GM12872 (cell line): ENCODE data around the gene SEMA6B.

ENCODE experiments used
- TF ChIP-seq, protein P1 (sequence below): IDR thresholded peaks from 3 replicates; pipeline ENCODE4 v1.5.1; 2011; ENCODE audit warnings: low read depth, mild to moderate bottlenecking, low read length, moderate library complexity; ENCODE audit not compliant: insufficient read depth

SEMA6B gene

DNA sequence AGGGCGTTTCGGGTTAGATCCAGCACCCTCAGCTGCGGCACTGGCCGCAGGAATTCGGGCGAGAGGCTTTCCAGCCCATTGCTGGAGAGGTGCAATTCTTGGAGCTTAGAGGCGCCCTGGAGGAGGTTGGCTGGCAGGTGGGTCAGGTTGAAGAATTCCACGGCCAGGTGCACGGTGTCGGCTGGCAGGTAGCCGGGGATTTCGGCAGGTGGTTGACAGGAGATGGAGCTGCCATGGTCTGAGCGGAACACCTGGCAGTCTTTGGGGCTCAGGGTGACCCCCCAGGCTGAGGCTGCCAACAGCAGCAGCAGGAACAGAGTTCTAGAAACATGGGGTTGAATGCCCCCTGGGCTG lies 20.9 kb downstream of the SEMA6B start:
- TF ChIP-seq, protein P1, sequence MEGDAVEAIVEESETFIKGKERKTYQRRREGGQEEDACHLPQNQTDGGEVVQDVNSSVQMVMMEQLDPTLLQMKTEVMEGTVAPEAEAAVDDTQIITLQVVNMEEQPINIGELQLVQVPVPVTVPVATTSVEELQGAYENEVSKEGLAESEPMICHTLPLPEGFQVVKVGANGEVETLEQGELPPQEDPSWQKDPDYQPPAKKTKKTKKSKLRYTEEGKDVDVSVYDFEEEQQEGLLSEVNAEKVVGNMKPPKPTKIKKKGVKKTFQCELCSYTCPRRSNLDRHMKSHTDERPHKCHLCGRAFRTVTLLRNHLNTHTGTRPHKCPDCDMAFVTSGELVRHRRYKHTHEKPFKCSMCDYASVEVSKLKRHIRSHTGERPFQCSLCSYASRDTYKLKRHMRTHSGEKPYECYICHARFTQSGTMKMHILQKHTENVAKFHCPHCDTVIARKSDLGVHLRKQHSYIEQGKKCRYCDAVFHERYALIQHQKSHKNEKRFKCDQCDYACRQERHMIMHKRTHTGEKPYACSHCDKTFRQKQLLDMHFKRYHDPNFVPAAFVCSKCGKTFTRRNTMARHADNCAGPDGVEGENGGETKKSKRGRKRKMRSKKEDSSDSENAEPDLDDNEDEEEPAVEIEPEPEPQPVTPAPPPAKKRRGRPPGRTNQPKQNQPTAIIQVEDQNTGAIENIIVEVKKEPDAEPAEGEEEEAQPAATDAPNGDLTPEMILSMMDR: no peak

DNA sequence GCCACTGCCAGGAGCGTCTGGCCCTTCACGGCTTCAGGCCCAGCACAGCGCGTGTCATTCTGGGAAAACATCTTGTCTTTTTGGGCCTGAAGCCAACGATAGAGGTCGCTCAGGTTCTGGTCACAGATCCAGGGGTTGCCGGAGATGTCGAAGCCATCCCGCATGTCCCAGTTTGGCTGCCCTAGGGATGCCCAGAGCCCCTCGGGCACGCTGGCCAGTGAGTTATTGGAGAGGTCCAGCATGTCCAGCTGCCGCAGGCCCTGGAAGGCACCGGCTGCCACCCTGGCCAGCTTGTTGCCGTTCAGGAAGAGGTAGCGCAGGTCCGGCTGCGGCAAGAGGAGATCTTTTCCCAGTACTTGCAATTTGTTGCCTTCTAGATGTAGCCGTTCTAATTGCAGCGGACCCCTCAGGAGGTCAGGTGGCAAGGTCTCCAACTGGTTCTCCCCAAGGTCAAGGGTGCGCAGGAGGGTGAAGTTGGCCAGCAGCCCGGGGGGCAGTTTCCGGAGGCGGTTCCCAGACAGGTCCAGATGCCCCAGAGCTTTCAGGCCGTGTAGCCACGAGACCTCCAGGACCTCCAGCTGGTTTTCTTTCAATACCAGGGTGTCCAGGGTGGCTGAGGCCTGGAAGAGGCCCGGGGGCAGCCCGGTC lies 21.4 kb downstream of the SEMA6B start:
- TF ChIP-seq, protein P1: no peak

DNA sequence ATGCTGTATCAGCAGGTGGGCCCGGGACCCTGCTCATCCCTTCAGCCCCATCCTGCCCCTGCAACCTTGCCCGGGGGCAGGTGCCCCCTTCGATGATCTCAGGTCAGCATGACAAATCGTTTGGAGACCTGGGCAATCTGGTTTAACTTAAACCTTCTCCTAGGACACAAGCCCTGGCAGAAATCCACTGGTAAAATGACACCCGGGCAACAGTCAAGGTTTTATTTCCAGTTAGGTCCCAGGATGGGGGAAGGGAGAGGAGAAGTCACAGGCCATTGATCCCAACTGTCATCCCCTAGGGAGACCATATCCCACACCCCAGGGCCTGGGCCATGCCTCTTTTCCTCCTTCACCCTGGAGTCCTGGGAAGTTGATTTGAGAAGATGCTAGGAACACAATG lies 22.7 kb downstream of the SEMA6B start:
- TF ChIP-seq, protein P1: no peak

DNA sequence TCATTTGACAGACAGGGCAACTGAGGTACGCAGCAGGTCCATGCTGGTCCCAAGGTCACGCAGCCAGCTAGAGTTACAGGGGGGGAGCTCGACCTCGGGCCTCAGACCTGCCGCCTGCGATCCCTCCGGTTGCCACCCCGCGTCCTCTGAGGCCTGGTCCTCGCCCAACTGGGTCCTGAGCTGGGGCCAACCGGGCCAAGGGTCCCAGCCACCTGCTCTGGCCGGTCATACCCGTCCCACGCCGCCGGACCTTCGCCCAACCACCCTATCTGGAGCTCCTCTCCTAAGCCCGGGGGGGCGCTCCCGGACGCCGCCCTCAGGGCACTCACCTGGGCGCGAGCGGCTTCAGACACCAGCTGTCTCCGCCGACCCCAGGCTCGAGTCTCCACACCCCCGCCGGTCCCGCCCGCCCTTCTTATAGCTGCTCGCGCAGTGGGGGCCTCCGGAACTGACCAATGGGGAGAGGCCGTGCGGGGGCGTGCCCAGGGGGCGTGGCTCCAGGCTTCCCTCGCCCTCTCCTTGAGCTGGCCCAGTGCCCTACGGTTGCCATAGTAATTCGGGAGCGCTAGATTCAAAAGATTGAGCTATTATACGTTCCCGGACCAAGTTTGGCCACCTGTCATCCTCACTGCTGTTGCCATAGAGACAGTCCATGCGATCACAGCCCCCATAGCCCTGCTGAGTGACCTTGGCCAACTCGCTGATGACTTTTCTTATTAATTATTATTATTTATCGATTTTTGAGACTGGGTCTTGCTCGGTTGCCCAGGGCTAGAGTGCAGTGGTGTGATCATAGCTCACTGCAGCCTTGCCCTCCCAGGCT lies 24.4 kb downstream of the SEMA6B start, which contains the start of gene PLIN5:
Gene PLIN5 (minus strand): TSS at position 389 of the 823 bp plus-strand sequence. CDS start 1,150 bp downstream, outside the sequence.
- TF ChIP-seq, protein P1: no peak

DNA sequence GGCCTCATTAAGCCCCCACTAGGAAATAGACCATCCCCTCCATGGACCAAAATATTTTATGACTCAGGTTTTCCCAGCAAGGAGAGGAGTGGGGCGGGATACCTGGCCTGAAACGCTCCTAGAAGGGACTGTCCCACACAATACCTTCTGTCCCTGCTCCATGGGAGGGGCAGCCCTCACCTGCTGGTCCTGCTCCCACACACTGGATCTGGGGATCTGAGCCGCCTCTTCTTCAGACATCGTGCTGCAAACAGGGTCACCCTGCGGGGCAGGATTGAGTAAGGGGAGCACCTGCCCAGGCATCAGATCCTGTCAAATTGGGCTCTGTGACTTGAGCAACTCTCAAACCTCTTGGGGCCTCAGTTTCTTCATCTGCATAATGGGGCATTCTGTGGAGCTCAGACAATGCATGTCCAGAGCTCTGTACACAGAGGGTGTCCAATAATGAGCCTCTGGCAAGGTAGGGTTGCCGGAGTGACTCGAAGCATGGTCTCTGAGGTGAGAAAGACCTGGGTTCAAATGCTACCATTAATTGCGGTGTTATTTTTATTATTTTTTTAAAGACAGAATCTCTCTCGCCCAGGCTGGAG lies 25.6 kb downstream of the SEMA6B start:
- TF ChIP-seq, protein P1: no peak

DNA sequence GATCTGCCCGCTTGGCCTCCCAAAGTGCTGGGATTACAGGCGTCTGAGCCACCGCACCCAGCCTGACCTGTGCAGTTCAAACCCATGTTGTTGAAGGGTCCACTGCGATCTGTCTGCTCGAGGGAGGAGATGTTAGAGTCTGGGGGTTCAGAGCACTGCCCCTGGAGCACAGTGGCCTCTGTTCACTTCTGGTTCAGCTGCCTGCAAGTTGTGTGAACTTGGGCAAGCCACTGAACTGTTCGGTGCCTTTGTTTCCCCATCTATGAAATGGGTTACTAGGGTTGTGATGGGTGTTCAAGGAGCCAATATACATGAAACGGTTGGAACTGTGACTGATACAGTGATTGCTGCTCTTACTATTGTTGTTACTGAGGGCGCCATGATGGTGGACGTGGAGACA lies 26.1 kb downstream of the SEMA6B start:
- TF ChIP-seq, protein P1: no peak

DNA sequence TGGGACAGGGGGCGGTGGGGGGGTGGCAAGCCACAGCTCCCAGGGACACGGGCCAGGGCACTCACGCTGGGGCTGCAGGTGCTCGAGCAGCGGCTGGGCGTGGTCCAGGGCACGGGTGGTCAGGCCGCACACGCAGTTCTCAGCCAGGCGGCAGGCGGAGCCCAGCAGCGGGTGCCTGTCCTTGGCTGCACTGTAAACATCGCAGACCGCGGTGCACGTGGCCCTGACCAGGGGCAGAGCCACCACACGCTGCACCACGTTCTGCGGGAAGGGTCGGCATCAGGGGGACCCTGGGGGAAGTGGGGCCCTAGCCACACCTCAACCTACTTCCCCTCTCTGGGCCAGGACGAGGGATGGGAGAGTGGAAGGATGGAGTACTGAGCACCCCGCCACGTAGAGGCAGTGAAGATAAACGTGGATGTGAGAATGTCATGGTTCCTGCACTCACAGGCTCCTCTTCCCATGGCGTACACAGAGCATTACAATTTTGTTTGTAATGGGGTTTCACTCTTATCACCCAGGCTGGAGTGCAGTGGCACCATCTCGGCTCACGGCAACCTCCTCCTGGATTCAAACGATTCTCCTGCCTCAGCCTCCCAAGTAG lies 27.8 kb downstream of the SEMA6B start:
- TF ChIP-seq, protein P1: no peak
